CD8-positive, alpha-beta memory T cell (primary cell): Measurements from ENCODE around the gene TAS2R46. TPM values are rescaled to one million over a fixed set of nuclear protein-coding genes. Genes with fewer than 3 reads are reported as not detected.

Experiments used
- polyA plus RNA-seq: library from polyadenylated mRNA; unstranded; fragments of 300-500 nt; fragmentation: Illumina TruSeq; gene quantifications from one replicate; pipeline ENCODE4 v1.2.3, GENCODE V29; 2021
- total RNA-seq, 2 experiments: library from RNA; stranded (reverse); gene quantifications; one replicate each; pipeline ENCODE4 v1.2.3, GENCODE V29; 2021

TAS2R46 gene
- total and polyA plus RNA-seq, 3 experiments from 2014 or later, result 0.55 to 0.93 TPM; not detected in 1

Other genes with a start within 250 kb of the TAS2R46 start
- under 1 TPM; 0.22 to 0.28 TPM for gene TAS2R10, start 235.9 kb downstream of the TAS2R46 start, total RNA-seq
- not detected for gene TAS2R10, start 235.9 kb downstream of the TAS2R46 start, polyA plus RNA-seq
- gene PRR4, start 212.8 kb downstream of the TAS2R46 start, total RNA-seq, result under 1 TPM in 1 of 2 experiments, not detected in 1; 0.70 TPM
- gene PRR4, start 212.8 kb downstream of the TAS2R46 start, polyA plus RNA-seq, result 0.63 TPM
- gene PRH1, start 178.0 kb downstream of the TAS2R46 start, total RNA-seq, result 1 to 10 TPM; 5.8 to 8.6 TPM
- gene PRH1, start 178.0 kb downstream of the TAS2R46 start, polyA plus RNA-seq, result 7.3 TPM
- under 1 TPM; 0.26 to 0.27 TPM for gene TAS2R13, start 152.7 kb downstream of the TAS2R46 start, total RNA-seq
- gene TAS2R13, start 152.7 kb downstream of the TAS2R46 start, polyA plus RNA-seq, result not detected
- gene PRH2, start 133.1 kb downstream of the TAS2R46 start, total RNA-seq, result not detected
- gene PRH2, start 133.1 kb downstream of the TAS2R46 start, polyA plus RNA-seq, result not detected
- gene TAS2R14, start 123.0 kb downstream of the TAS2R46 start, total RNA-seq, result under 1 TPM; 0.55 to 0.95 TPM
- gene TAS2R14, start 123.0 kb downstream of the TAS2R46 start, polyA plus RNA-seq, result 1.0 TPM
- under 1 TPM; 0.22 to 0.47 TPM for gene TAS2R50, start 75.4 kb downstream of the TAS2R46 start, total RNA-seq
- gene TAS2R50, start 75.4 kb downstream of the TAS2R46 start, polyA plus RNA-seq, result not detected
- under 1 TPM; 0.46 to 0.75 TPM for gene TAS2R20, start 64.0 kb downstream of the TAS2R46 start, total RNA-seq
- gene TAS2R20, start 64.0 kb downstream of the TAS2R46 start, polyA plus RNA-seq, result not detected
- gene TAS2R19, start 39.7 kb downstream of the TAS2R46 start, total RNA-seq, result under 1 TPM; 0.78 to 0.88 TPM
- gene TAS2R19, start 39.7 kb downstream of the TAS2R46 start, polyA plus RNA-seq, result 0.52 TPM
- gene TAS2R31, start 30.9 kb downstream of the TAS2R46 start, total RNA-seq, result 1 to 10 TPM; 1.0 to 1.3 TPM
- not detected for gene TAS2R31, start 30.9 kb downstream of the TAS2R46 start, polyA plus RNA-seq
- under 1 TPM in 1 of 2 experiments, not detected in 1; 0.42 TPM for gene TAS2R43, start 30.0 kb upstream of the TAS2R46 start, total RNA-seq
- gene TAS2R43, start 30.0 kb upstream of the TAS2R46 start, polyA plus RNA-seq, result not detected
- 1 to 10 TPM in 1 of 2 experiments, under 1 TPM in 1; 0.94 to 1.3 TPM for gene TAS2R30, start 72.3 kb upstream of the TAS2R46 start, total RNA-seq
- not detected for gene TAS2R30, start 72.3 kb upstream of the TAS2R46 start, polyA plus RNA-seq
- gene SMIM10L1, start 108.9 kb upstream of the TAS2R46 start, total RNA-seq, result 10 to 100 TPM; 12.0 to 12.8 TPM
- 8.4 TPM for gene SMIM10L1, start 108.9 kb upstream of the TAS2R46 start, polyA plus RNA-seq
- not detected for gene TAS2R42, start 124.6 kb upstream of the TAS2R46 start, total RNA-seq
- not detected for gene TAS2R42, start 124.6 kb upstream of the TAS2R46 start, polyA plus RNA-seq
- not detected for gene PRB3, start 207.4 kb upstream of the TAS2R46 start, total RNA-seq
- not detected for gene PRB3, start 207.4 kb upstream of the TAS2R46 start, polyA plus RNA-seq
- gene PRB4, start 248.1 kb upstream of the TAS2R46 start, total RNA-seq, result not detected
- gene PRB4, start 248.1 kb upstream of the TAS2R46 start, polyA plus RNA-seq, result not detected